Lung (tissue), 12 donors: ENCODE data around the gene GRIA4. TPM values are rescaled to one million over a fixed set of nuclear protein-coding genes. Genes with fewer than 3 reads are reported as not detected.

Experiments used
- ATAC-seq: fragments of 200-7000 bp; cut with Tn5 transposase; one replicate; pipeline ENCODE4 v1.9.1; 2020; ENCODE audit warnings: moderate number of reproducible peaks; ENCODE audit not compliant: insufficient read depth, low FRiP score
- DNase-seq, 3 donors: peaks; one replicate each; pipeline ENCODE4 v3.0.0-alpha.2; 2013 to 2017
- H3K27ac ChIP-seq, 2 donors: one replicate each; pipeline ENCODE4 v1.5.1; 2013; ENCODE audit warnings: mild to moderate bottlenecking in 2 of 2, moderate library complexity in 2 of 2, control low read depth in 1 of 2, inconsistent platforms in 1 of 2, low read depth in 1 of 2, low read length in 1 of 2
- H3K27me3 ChIP-seq, 3 donors: one replicate each; pipeline ENCODE4 v1.5.1; 2013; ENCODE audit warnings: low read length in 2 of 3; ENCODE audit not compliant: control insufficient read depth in 3 of 3, insufficient read depth in 3 of 3
- H3K36me3 ChIP-seq, 4 donors: one replicate each; pipeline ENCODE4 v1.5.1; 2013; ENCODE audit warnings: low read length in 4 of 4, mild to moderate bottlenecking in 1 of 4, moderate library complexity in 1 of 4; ENCODE audit not compliant: control insufficient read depth in 4 of 4, insufficient read depth in 4 of 4
- H3K4me1 ChIP-seq, 5 donors: one replicate each; pipeline ENCODE4 v1.5.1; 2013; ENCODE audit warnings: low read length in 5 of 5, mild to moderate bottlenecking in 2 of 5, moderate library complexity in 1 of 5; ENCODE audit not compliant: control insufficient read depth in 5 of 5, insufficient read depth in 5 of 5
- H3K4me3 ChIP-seq: one replicate; pipeline ENCODE4 v1.5.1; 2013; ENCODE audit warnings: mild to moderate bottlenecking, control low read depth, moderate library complexity
- H3K9ac ChIP-seq, 2 donors: one replicate each; pipeline ENCODE4 v1.5.1; 2013; ENCODE audit warnings: low read length in 2 of 2, control low read depth in 1 of 2; ENCODE audit not compliant: insufficient read depth in 1 of 2
- H3K9me3 ChIP-seq, 4 donors: one replicate each; pipeline ENCODE4 v1.5.1; 2013; ENCODE audit warnings: low read length in 3 of 4, mild to moderate bottlenecking in 1 of 4, moderate library complexity in 1 of 4; ENCODE audit not compliant: control insufficient read depth in 4 of 4, insufficient read depth in 3 of 4
- WGBS, 2 donors: extraction: QIAGEN DNeasy Blood & Tissue Kit; methylation state at CpG; one replicate each; pipeline ENCODE4 v1.1.7; 2013; 5-methylcytosine and 5-hydroxymethylcytosine counted together
- polyA plus RNA-seq, 2 donors: library from polyadenylated mRNA; stranded (reverse); fragments of 200-250 nt; gene quantifications; one replicate each; pipeline ENCODE4 v1.2.1, GENCODE V29; 2013
- total RNA-seq, 2 donors: library from RNA; depleted of rRNA in 1 of 2; stranded (reverse); fragments of >200 nt in 1 of 2; gene quantifications; one replicate each; pipeline ENCODE4 v1.2.1, GENCODE V29; 2014 to 2021
- TF ChIP-seq, protein P1 (sequence below): IDR thresholded peaks from 2 replicates; pipeline ENCODE4 v1.5.1; 2012; ENCODE audit warnings: mild to moderate bottlenecking; ENCODE audit errors: control extremely low read depth, extremely low read depth
- donor health status: control.
- donor health status: control.
- donor health status: Bipolar disorder and iron deficiency.
- donor health status: healthy.
- donor health status: DM: yes; HTN: yes; CAD: no.

Gene GRIA4
- total and polyA plus RNA-seq, 4 donors, result 0.12 to 0.77 TPM; not detected in 2

DNA sequence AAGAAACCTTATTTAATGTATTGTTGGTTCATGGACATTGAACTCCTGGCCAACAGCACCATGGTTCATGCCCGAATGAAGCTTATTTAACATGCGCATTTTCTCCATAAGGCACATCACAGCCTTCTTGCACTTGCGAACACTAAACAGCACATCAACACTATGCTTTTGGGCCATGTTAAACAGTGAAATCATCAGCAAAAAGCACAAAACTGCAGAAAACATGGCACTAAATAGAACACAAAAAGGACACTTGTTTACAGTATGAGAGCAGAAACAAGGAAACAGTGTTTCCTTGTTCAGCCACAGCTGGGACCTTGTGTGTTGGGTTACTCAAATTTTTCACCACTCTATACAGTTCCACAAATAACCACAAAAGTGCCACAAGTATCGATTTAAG, 289.9 kb downstream of the GRIA4 start:
- DNase-seq (no peak), ATAC-seq (no peak)
- Histone ChIP-seq H3K36me3 (no peaks in the 10 kb centered on the region), H3K27me3 (no peaks in the 10 kb centered on the region), H3K4me3 (no peak overlapping the region), H3K27ac (no peak overlapping the region), H3K4me1 (no peaks in the 10 kb centered on the region), H3K9me3 (no peaks in the 10 kb centered on the region), H3K9ac (no peak overlapping the region)
- TF ChIP-seq, protein P1, sequence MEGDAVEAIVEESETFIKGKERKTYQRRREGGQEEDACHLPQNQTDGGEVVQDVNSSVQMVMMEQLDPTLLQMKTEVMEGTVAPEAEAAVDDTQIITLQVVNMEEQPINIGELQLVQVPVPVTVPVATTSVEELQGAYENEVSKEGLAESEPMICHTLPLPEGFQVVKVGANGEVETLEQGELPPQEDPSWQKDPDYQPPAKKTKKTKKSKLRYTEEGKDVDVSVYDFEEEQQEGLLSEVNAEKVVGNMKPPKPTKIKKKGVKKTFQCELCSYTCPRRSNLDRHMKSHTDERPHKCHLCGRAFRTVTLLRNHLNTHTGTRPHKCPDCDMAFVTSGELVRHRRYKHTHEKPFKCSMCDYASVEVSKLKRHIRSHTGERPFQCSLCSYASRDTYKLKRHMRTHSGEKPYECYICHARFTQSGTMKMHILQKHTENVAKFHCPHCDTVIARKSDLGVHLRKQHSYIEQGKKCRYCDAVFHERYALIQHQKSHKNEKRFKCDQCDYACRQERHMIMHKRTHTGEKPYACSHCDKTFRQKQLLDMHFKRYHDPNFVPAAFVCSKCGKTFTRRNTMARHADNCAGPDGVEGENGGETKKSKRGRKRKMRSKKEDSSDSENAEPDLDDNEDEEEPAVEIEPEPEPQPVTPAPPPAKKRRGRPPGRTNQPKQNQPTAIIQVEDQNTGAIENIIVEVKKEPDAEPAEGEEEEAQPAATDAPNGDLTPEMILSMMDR, result no peak
- WGBS, 2 donors, result 91 to 92% methylated on average over 4 of the region's 4 CpGs

DNA sequence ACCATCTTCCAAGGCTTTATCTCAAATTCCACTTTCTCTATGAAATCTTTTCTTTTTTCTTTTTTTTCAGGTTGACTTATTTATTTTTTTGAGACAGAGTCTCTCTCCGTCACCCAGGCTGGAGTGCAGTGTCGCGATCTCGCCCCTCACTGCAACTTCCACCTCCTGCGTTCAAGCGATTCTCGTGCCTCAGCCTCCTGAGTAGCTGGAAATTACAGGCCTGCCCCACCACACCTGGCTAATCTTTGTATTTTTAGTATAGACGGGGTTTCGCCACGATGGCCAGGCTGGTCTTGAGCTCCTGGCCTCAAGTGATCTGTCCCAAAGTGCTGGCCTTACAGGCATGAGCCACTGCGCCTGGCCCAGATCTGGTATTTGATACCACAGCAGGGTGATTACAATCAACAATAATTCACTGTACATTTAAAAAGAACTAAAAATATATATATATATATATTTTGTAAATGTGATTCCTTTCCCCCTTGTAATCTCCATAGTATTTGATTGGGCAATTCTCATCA, 290.7 kb downstream of the GRIA4 start:
- no peak overlapping the region for H3K27ac ChIP-seq
- no peak for ATAC-seq
- H3K4me1 ChIP-seq, result no peaks in the 10 kb centered on the region
- no peaks in the 10 kb centered on the region for H3K9me3 ChIP-seq
- TF ChIP-seq, protein P1, result no peak
- no peaks in the 10 kb centered on the region for H3K36me3 ChIP-seq
- 94 to 97% methylated on average over 11 of the region's 11 CpGs for WGBS, 2 donors
- H3K4me3 ChIP-seq, result no peak overlapping the region
- H3K9ac ChIP-seq, result no peak overlapping the region
- H3K27me3 ChIP-seq, result no peaks in the 10 kb centered on the region
- DNase-seq, result no peak

DNA sequence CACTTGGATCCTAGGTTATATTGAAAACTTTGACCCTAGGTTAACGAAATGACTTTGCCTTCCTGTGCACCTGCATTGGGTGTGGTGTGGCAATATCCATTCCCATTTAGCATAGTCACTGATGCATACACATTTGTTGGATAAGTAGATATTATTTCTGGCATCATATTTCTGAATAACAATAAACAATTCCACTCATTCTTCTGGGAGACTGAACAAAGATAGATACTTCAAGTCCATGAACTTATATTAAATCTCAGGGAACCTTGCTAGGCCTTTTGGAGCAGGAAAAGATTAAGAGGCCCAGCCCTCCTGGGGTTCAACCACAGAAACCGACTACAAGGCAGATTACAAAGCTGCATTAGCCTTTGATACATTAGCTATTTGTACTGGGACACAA, 293.2 kb downstream of the GRIA4 start:
- H3K27ac ChIP-seq, result no peak overlapping the region
- ATAC-seq, result no peak
- no peaks in the 10 kb centered on the region for H3K36me3 ChIP-seq
- no peaks in the 10 kb centered on the region for H3K27me3 ChIP-seq
- TF ChIP-seq, protein P1, result no peak
- no peaks in the 10 kb centered on the region for H3K9me3 ChIP-seq
- peaks cover 0 to 1% (median 0%) of the 10 kb centered on the region in 5 donors for H3K4me1 ChIP-seq
- 76 to 78% methylated on average over 2 of the region's 2 CpGs for WGBS, 2 donors
- H3K4me3 ChIP-seq, result no peak overlapping the region
- no peak overlapping the region for H3K9ac ChIP-seq
- no peak for DNase-seq

DNA sequence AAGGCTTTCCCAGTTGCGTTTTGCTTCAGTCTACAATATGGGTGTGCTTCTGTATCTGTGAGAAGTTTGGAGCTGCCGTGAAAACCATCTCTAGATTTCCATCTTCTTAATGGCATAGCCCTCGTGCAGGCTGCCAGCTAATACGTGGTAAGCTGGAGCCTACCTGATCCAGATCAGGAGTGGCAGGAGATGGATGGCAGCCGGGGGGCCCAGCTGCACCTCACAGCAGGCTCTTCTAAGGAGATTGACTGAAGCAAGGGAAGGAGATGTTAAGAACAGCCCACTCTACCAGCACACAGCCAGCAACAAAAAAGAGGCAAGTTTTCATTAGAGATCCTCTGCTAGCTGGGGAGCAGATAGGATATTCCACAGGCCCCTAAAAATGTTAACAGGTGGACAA, 296.6 kb downstream of the GRIA4 start:
- no peaks in the 10 kb centered on the region for H3K9me3 ChIP-seq
- no peak overlapping the region for H3K4me3 ChIP-seq
- WGBS, 2 donors, result 82 to 83% methylated on average over 5 of the region's 5 CpGs
- no peak overlapping the region for H3K9ac ChIP-seq
- H3K4me1 ChIP-seq, result peaks cover 0 to 1% (median 0%) of the 10 kb centered on the region in 5 donors
- ATAC-seq (no peak), DNase-seq (no peak)
- no peaks in the 10 kb centered on the region for H3K36me3 ChIP-seq
- TF ChIP-seq, protein P1, result no peak
- no peaks in the 10 kb centered on the region for H3K27me3 ChIP-seq
- no peak overlapping the region for H3K27ac ChIP-seq
